Chondrocyte (in vitro differentiated cells): ENCODE data around the gene ZGLP1. TPM values are rescaled to one million over a fixed set of nuclear protein-coding genes. Genes with fewer than 3 reads are reported as not detected.
"Not testable (repeated sequence)": the region's sequence is repeated elsewhere in the genome, so short reads cannot be mapped to it uniquely, and the experiment has no call there.

Experiments used
- DNase-seq: peaks from one replicate; pipeline ENCODE4 v3.0.0; 2021; ENCODE audit warnings: mixed read lengths, low spot score
- H3K27ac Mint-ChIP-seq: one replicate; pipeline ENCODE4 v1.8.0; 2021; ENCODE audit warnings: mild to moderate bottlenecking, moderate library complexity, mixed read lengths; ENCODE audit not compliant: unreplicated experiment
- H3K27me3 Mint-ChIP-seq: 2 replicates; pipeline ENCODE4 v1.8.0; 2021; ENCODE audit warnings: low read depth, mixed read lengths
- H3K36me3 Mint-ChIP-seq: 2 replicates; pipeline ENCODE4 v1.8.0; 2021; ENCODE audit warnings: low read depth, mixed read lengths
- H3K4me1 Mint-ChIP-seq: 2 replicates; pipeline ENCODE4 v1.8.0; 2021; ENCODE audit warnings: low read depth, mild to moderate bottlenecking, mixed read lengths
- H3K4me3 Mint-ChIP-seq: one replicate; pipeline ENCODE4 v1.8.0; 2021; ENCODE audit warnings: mild to moderate bottlenecking, moderate library complexity, mixed read lengths; ENCODE audit not compliant: unreplicated experiment
- H3K9me3 Mint-ChIP-seq: 2 replicates; pipeline ENCODE4 v1.8.0; 2021; ENCODE audit warnings: low read depth, mixed read lengths
- CTCF ChIP-seq: fragments of 200-600 bp; sonication (generic); IDR thresholded peaks from 2 replicates; pipeline ENCODE4 v1.5.0; 2021; ENCODE audit warnings: antibody characterized with exemption, mild to moderate bottlenecking, moderate library complexity
- total RNA-seq: library from RNA; stranded (reverse); gene quantifications from 3 replicates; pipeline ENCODE4 v1.2.1, GENCODE V29; 2021

Gene ZGLP1
- total RNA-seq, 1 donor from 2014 or later: 3.4 TPM

GRCh38 chr19:10344780-10345179 is 35.2 kb upstream of the ZGLP1 start:
- H3K4me1 Mint-ChIP-seq: no peaks in the 10 kb centered on the region
- H3K36me3 Mint-ChIP-seq: no peaks in the 10 kb centered on the region
- TF ChIP-seq CTCF: no peak
- DNase-seq: no peak
- H3K27me3 Mint-ChIP-seq: no peaks in the 10 kb centered on the region
- H3K9me3 Mint-ChIP-seq: no peaks in the 10 kb centered on the region
- H3K27ac Mint-ChIP-seq: no peak overlapping the region
- no peak overlapping the region for H3K4me3 Mint-ChIP-seq

- no peaks in the 10 kb centered on the region for H3K9me3 Mint-ChIP-seq
- DNase-seq: no peak
- H3K36me3 Mint-ChIP-seq: no peaks in the 10 kb centered on the region
- H3K27me3 Mint-ChIP-seq: no peaks in the 10 kb centered on the region
- no peak for TF ChIP-seq CTCF
- H3K4me1 Mint-ChIP-seq: no peaks in the 10 kb centered on the region
- H3K27ac Mint-ChIP-seq: no peak overlapping the region
- H3K4me3 Mint-ChIP-seq: no peak overlapping the region
Measured at GRCh38 chr19:10343495-10343894, 33.9 kb upstream of the ZGLP1 start.

DNA sequence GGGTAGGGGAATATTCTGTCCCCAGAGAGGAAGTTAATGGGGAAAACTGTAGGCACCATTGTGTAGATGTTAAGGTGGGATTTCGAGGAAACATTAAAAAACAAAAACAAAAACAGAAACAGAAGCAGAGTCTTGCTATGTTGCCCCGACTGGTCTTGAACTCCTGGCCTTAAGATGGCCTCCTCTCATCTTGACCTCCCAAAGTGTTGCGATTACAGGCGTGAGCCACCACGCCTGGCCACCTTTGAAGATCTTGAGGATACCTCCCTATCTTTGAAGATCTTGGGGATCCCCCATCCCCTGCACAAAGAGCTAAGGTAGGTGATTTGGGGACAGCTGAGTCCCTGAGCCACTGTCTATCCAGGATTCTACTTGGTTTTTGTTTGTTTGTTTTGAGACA is 30.4 kb upstream of the ZGLP1 start:
- H3K4me3 Mint-ChIP-seq: no peak overlapping the region
- H3K9me3 Mint-ChIP-seq: no peaks in the 10 kb centered on the region
- H3K27me3 Mint-ChIP-seq: no peaks in the 10 kb centered on the region
- H3K4me1 Mint-ChIP-seq: peaks cover 2% of the 10 kb centered on the region
- DNase-seq: no peak
- H3K27ac Mint-ChIP-seq: no peak overlapping the region
- no peak for TF ChIP-seq CTCF
- no peaks in the 10 kb centered on the region for H3K36me3 Mint-ChIP-seq

- Mint-ChIP-seq H3K27me3 (no peaks in the 10 kb centered on the region), H3K4me3 (no peak within 1 kb of the TSS), H3K27ac (no peak within 1 kb of the TSS), H3K36me3 (no peaks in the 10 kb centered on the region), H3K4me1 (peaks cover 6% of the 10 kb centered on the region), H3K9me3 (no peaks in the 10 kb centered on the region)
- DNase-seq: no peak
- TF ChIP-seq CTCF: no peak
Measured at GRCh38 chr19:10339380-10339960, 29.9 kb upstream of the ZGLP1 start, which contains the start of gene ICAM3. TSS of gene ICAM3 (minus strand) at chr19:10339624. CDS start at chr19:10339614, 10 bp downstream.

DNA sequence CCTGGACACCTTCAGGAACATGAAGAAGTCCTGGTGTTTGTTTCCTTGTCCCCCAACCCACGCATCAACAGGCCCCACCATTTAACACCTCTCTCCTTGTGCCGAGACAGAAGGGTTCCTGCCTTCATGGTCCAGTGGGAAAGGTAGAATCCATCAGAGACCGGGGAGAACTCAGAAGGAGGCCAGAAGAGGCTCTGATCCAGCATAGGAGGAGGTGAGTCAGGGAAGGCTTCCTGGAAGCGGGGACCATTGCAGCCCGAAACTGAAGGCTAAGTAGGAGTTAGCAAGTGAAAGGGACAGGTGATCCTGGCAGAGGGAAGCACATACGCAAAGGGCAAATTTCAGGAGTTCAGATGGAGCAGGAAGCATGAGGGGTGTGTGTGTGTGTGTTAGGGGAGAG is 29.3 kb upstream of the ZGLP1 start:
- Mint-ChIP-seq H3K4me1 (peaks cover 11% of the 10 kb centered on the region), H3K9me3 (no peaks in the 10 kb centered on the region), H3K27me3 (no peaks in the 10 kb centered on the region), H3K27ac (no peak overlapping the region), H3K36me3 (no peaks in the 10 kb centered on the region), H3K4me3 (no peak overlapping the region)
- no peak for DNase-seq
- TF ChIP-seq CTCF: no peak

- not testable (repeated sequence) for H3K36me3 Mint-ChIP-seq, H3K9me3 Mint-ChIP-seq, DNase-seq, H3K27me3 Mint-ChIP-seq, H3K27ac Mint-ChIP-seq, H3K4me3 Mint-ChIP-seq
- H3K4me1 Mint-ChIP-seq: peaks cover 27% of the 10 kb centered on the region
Measured at GRCh38 chr19:10336725-10337124, 27.1 kb upstream of the ZGLP1 start.
